Astrocyte of the cerebellum (primary cell): ENCODE measurements around the gene ST3GAL3.

Experiments
- DNase-seq: peaks from one replicate; pipeline ENCODE4 v3.0.0-alpha.2; 2011; ENCODE audit warnings: low read depth
- H3K4me3 ChIP-seq: 2 replicates; pipeline ENCODE4 v1.5.1; 2011; ENCODE audit warnings: mild to moderate bottlenecking, low read depth, low read length, moderate library complexity
- CTCF ChIP-seq: IDR thresholded peaks from 2 replicates; pipeline ENCODE4 v1.5.1; 2012; ENCODE audit warnings: low read length, low read depth, moderate library complexity, mild to moderate bottlenecking; ENCODE audit errors: missing control alignments
- in situ Hi-C: cut with HindIII; loops from 2 replicates; pipeline ENCODE4 v1.10.0; 2017; ENCODE audit warnings: low sequenced_read_pairs

Gene ST3GAL3

GRCh38 chr1:43962324-43962723 is 255.0 kb downstream of the ST3GAL3 start:
- in situ Hi-C loops: no loop called here
- TF ChIP-seq CTCF: no peak
- no peak for DNase-seq

GRCh38 chr1:43963006-43963405 is 255.7 kb downstream of the ST3GAL3 start:
- in situ Hi-C loops: no loop called here
- no peak overlapping the region for H3K4me3 ChIP-seq
- no peak for DNase-seq
- no peak for TF ChIP-seq CTCF

More at GRCh38 chr1:43962324-43962723, 255.0 kb downstream of the ST3GAL3 start:
- H3K4me3 ChIP-seq: no peak overlapping the region

DNA sequence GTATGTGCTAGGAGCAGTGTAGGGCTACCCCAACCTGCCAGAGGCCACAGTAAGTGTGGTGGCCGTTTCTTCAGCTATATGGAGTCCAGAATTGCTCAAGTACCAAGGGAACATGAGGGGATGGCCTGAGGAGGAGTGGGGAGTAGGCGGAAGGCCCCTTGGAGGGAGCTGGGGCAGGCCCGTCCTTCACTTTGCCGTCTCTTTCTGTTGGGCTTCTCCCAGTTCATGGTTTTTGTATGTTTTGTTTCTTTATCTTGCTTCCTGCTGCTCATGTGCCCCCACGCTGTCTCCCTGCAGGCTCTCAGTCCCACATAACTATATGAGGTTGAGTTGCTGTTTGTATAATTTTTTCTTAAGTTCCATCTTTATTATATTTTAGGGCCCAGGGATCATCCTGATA is 256.6 kb downstream of the ST3GAL3 start:
- no peak for TF ChIP-seq CTCF
- no peak overlapping the region for H3K4me3 ChIP-seq
- DNase-seq: no peak
- in situ Hi-C loops: no loop called here

DNA sequence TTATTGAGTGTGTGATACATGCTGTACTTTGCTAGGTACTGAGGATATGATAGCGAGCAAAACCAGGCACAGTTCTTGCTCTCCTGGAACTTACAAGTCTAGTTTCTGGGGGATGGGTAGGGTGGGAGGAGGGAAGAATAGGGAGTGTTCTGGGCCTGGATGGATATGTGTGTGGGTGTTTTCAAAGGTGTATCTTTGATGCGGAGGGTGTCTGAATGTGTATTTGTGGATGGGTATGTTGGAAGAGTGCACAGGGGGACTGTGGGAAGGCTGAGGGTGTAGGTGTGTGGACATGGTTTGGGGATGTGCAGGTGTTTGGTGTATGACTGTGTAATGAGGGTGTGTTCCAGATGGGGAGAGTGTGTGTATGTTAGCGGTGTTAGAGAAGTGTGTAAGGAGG is 258.0 kb downstream of the ST3GAL3 start:
- no peak for TF ChIP-seq CTCF
- DNase-seq: no peak
- in situ Hi-C loops: no loop called here
- H3K4me3 ChIP-seq: no peak overlapping the region

DNA sequence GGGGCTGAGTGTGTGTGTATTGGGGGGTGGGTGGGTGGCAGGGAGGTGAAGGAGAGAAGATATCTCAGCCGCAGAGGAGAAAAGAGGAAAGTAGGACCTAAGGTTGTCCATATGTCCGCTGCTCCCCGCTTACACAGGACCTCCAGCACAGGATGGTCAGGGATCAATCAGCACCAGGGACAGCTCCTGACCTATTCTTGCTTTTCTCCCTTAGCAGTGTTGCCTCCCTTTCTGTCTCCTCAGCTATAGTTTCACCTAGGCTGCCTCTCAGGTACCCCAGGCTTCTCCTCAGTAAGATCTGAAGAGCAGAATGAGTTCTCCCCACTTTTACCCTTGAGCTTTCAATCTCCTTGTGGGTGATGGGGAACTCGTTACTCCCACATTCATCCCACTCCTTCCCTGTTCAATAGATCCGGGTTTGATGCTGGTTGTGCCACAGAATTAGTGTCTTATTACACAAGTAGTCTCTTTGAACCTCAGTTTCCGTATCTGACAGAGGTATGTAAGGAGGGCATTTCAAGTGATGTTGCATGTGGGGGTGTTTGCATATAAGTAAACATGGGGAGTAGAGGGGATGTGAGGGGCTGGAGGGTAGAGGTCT is 261.1 kb downstream of the ST3GAL3 start:
- peak; percentile 11 for DNase-seq
- no peak for TF ChIP-seq CTCF
- H3K4me3 ChIP-seq: no peak overlapping the region
- in situ Hi-C loops: no loop called here

GRCh38 chr1:43969416-43969745 is 262.0 kb downstream of the ST3GAL3 start:
- peak overlapping the region; percentile 96 for H3K4me3 ChIP-seq
- no peak for TF ChIP-seq CTCF
- in situ Hi-C loops: no loop called here
- no peak for DNase-seq
